AG04449 (cell line): ENCODE measurements around the gene HLA-DRA.
"Not testable (repeated sequence)": the region's sequence is repeated elsewhere in the genome, so short reads cannot be mapped to it uniquely, and the experiment has no call there.

Experiments used
- CTCF ChIA-PET: fragments of 350-600 bp; formaldehyde crosslinking; extraction: SDS; loops from one replicate; lab custom pipeline; 2021; ENCODE audit warnings: antibody characterized with exemption; lab: Yijun Ruan, JAX
- POLR2A ChIA-PET: fragments of 400-600, 350-600 bp; formaldehyde crosslinking; extraction: SDS; loops from one replicate; lab custom pipeline; 2020; ENCODE audit warnings: antibody characterized with exemption, inconsistent platforms; lab: Yijun Ruan, JAX
- DNase-seq: peaks from one replicate; pipeline ENCODE4 v3.0.0-alpha.2; 2010; ENCODE audit warnings: low read depth, low spot score
- H3K4me3 ChIP-seq: 2 replicates; pipeline ENCODE4 v1.5.1; 2011; ENCODE audit warnings: low read depth, mild to moderate bottlenecking, control low read depth, low read length
- CTCF ChIP-seq: IDR thresholded peaks from one replicate; pipeline ENCODE4 v1.5.1; 2011; ENCODE audit warnings: mild to moderate bottlenecking, moderate library complexity, low read length, control low read depth, inconsistent platforms; ENCODE audit not compliant: insufficient read depth; ENCODE audit errors: missing control alignments

The HLA-DRA gene

GRCh38 chr6:32461493-32461892 lies 21.8 kb downstream of the HLA-DRA start:
- TF ChIP-seq CTCF, result no peak
- ChIA-PET POLR2A (no interaction called here), CTCF (no interaction called here)
- DNase-seq, result no peak
- H3K4me3 ChIP-seq, result no peak overlapping the region

GRCh38 chr6:32462609-32463008 lies 22.9 kb downstream of the HLA-DRA start:
- ChIA-PET CTCF (no interaction called here), POLR2A (no interaction called here)
- H3K4me3 ChIP-seq, result no peak overlapping the region
- TF ChIP-seq CTCF, result no peak
- DNase-seq, result no peak

GRCh38 chr6:32467743-32468503 lies 28.2 kb downstream of the HLA-DRA start:
- DNase-seq, H3K4me3 ChIP-seq, CTCF ChIA-PET, POLR2A ChIA-PET: not testable (repeated sequence)

- POLR2A ChIA-PET, result no interaction called here
- CTCF ChIA-PET, result no interaction called here
- TF ChIP-seq CTCF, result no peak
- DNase-seq, result no peak
- H3K4me3 ChIP-seq, result no peak overlapping the region
These were observed 33.2 kb downstream of the HLA-DRA start for GRCh38 chr6:32472781-32473375.

GRCh38 chr6:32473376-32474348 lies 34.0 kb downstream of the HLA-DRA start:
- DNase-seq, POLR2A ChIA-PET, H3K4me3 ChIP-seq, CTCF ChIA-PET: not testable (repeated sequence)

GRCh38 chr6:32475392-32476206 lies 35.9 kb downstream of the HLA-DRA start:
- TF ChIP-seq CTCF, result no peak
- DNase-seq, result no peak
- no peak overlapping the region for H3K4me3 ChIP-seq
- POLR2A ChIA-PET, result no interaction called here
- CTCF ChIA-PET, result no interaction called here
